Choroid plexus epithelial cell (primary cell): Measurements from ENCODE around the gene PDLIM1.

Source experiments
- DNase-seq: peaks from one replicate; pipeline ENCODE4 v3.0.0-alpha.2; 2010; ENCODE audit warnings: low read depth
- H3K4me3 ChIP-seq: 2 replicates; pipeline ENCODE4 v1.5.1; 2011; ENCODE audit warnings: low read depth, mild to moderate bottlenecking, control low read depth, low read length, moderate library complexity
- TF ChIP-seq, protein P1 (sequence below): conservative IDR thresholded peaks from 2 replicates; pipeline ENCODE4 v1.5.1; 2011; ENCODE audit warnings: low read depth, mild to moderate bottlenecking, control low read depth, inconsistent platforms, low read length, moderate library complexity

PDLIM1 gene

DNA sequence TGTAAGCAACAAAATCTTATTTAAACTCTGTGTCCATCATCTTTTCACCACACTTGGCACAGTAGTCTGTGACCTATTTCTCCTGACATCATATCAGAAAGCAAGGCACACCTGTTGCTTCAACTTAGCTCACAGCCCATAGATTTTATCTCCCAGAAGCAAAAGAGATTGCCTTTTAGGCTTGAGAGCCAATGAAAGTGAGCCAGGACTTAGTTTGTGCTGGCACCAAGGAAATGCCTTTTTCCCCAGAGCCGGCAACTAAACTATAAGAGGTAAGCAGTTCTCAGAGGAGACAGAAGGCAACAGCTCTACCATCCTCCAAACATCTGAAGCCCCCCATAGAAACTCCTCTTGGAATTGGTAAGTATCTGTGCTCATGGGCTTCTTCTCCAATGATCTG, 96.9 kb downstream of the PDLIM1 start, which contains the start of gene ACSM6:
ACSM6 (plus strand) TSS at position 295 of the 400 bp plus-strand sequence. CDS start 248 bp downstream, outside the sequence.
- no peak for DNase-seq
- TF ChIP-seq, protein P1, sequence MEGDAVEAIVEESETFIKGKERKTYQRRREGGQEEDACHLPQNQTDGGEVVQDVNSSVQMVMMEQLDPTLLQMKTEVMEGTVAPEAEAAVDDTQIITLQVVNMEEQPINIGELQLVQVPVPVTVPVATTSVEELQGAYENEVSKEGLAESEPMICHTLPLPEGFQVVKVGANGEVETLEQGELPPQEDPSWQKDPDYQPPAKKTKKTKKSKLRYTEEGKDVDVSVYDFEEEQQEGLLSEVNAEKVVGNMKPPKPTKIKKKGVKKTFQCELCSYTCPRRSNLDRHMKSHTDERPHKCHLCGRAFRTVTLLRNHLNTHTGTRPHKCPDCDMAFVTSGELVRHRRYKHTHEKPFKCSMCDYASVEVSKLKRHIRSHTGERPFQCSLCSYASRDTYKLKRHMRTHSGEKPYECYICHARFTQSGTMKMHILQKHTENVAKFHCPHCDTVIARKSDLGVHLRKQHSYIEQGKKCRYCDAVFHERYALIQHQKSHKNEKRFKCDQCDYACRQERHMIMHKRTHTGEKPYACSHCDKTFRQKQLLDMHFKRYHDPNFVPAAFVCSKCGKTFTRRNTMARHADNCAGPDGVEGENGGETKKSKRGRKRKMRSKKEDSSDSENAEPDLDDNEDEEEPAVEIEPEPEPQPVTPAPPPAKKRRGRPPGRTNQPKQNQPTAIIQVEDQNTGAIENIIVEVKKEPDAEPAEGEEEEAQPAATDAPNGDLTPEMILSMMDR: no peak
- no peak within 1 kb of the TSS for H3K4me3 ChIP-seq

DNA sequence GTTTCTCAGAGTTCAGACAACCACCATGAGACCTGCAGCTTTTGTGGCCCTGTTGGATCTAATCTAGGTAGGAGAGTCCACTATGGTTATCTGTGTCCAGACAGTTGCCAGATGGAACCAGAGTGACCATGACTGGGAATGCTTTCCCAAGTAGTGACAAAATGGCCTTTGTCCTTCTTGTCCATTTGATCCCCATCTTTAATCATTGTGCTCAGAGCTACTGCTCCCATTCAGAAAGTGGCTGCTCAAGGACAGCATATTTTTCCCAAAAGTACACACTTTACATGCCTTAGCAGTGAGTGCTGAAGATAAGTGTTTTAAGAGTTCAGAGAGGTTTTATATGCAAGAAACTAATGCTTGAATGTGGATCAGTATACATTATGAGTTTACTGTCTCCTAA, 102.2 kb downstream of the PDLIM1 start:
- no peak overlapping the region for H3K4me3 ChIP-seq
- DNase-seq: no peak
- TF ChIP-seq, protein P1: no peak

DNA sequence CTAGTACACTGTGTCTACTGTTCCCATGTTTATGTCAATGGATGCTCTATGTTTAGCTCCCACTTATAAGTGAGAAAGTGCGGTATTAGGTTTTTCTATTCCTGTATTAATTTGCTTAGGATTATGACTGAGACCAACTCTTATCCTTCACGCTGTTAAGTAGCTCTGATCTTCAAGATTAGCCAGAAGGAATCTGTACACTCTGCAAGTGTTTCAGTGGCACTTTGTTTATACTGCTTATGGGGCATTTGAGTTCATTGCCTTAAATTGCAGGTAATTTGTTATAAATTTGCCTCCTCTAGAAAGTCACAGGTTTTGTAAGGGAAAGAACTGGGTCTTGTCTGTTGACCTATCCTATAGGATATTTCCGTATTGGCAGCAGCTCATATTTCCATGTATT, 103.2 kb downstream of the PDLIM1 start:
- DNase-seq: no peak
- no peak overlapping the region for H3K4me3 ChIP-seq
- TF ChIP-seq, protein P1: no peak
